Smooth muscle cell (in vitro differentiated cells): ENCODE data around the gene HSD17B10. TPM values are rescaled to one million over a fixed set of nuclear protein-coding genes. Genes with fewer than 3 reads are reported as not detected.

Experiments
- DNase-seq: peaks from one replicate; lab custom pipeline; 2025; ENCODE audit not compliant: unreplicated experiment; lab: John Stamatoyannopoulos, UW
- H2AFZ ChIP-seq: fragments of 200-600 bp; sonication (generic); 2 replicates; pipeline ENCODE4 v1.6.0; 2016; ENCODE audit warnings: antibody characterized with exemption, low read depth, mild to moderate bottlenecking
- H3F3A ChIP-seq: fragments of 200-600 bp; sonication (generic); 2 replicates; pipeline ENCODE4 v1.6.0; 2017; ENCODE audit warnings: antibody characterized with exemption, low read depth
- H3K27ac ChIP-seq: fragments of 200-600 bp; sonication (generic); 2 replicates; pipeline ENCODE4 v1.5.1; 2016; ENCODE audit warnings: low read depth, mild to moderate bottlenecking
- H3K27me3 ChIP-seq: fragments of 200-600 bp; sonication (generic); 2 replicates; pipeline ENCODE4 v1.6.1; 2016; ENCODE audit warnings: low read depth, mild to moderate bottlenecking
- H3K36me3 ChIP-seq: fragments of 200-600 bp; sonication (generic); 2 replicates; pipeline ENCODE4 v1.5.1; 2016; ENCODE audit warnings: low read depth
- H3K4me1 ChIP-seq: fragments of 200-600 bp; sonication (generic); 2 replicates; pipeline ENCODE4 v1.5.1; 2016; ENCODE audit warnings: low read depth
- H3K4me2 ChIP-seq: fragments of 200-600 bp; sonication (generic); 2 replicates; pipeline ENCODE4 v1.6.0; 2016; ENCODE audit warnings: mild to moderate bottlenecking
- H3K4me3 ChIP-seq: fragments of 200-600 bp; sonication (generic); 2 replicates; pipeline ENCODE4 v1.5.1; 2016; ENCODE audit warnings: mild to moderate bottlenecking
- H3K79me2 ChIP-seq: fragments of 200-600 bp; sonication (generic); 2 replicates; pipeline ENCODE4 v1.6.0; 2016; ENCODE audit warnings: low read depth, mild to moderate bottlenecking
- H3K9ac ChIP-seq: fragments of 200-600 bp; sonication (generic); 2 replicates; pipeline ENCODE4 v1.6.0; 2016; ENCODE audit warnings: low read depth
- H3K9me3 ChIP-seq: fragments of 200-600 bp; sonication (generic); replicated peaks from 2 replicates; pipeline ENCODE4 v1.5.1; 2016; ENCODE audit warnings: low read depth
- H4K20me1 ChIP-seq: fragments of 200-600 bp; sonication (generic); 2 replicates; pipeline ENCODE4 v1.6.0; 2016; ENCODE audit warnings: low read depth
- WGBS: methylation state at CpG from one replicate; pipeline ENCODE4 v1.1.7; 2016; ENCODE audit warnings: low lambda C conversion rate; 5-methylcytosine and 5-hydroxymethylcytosine counted together
- polyA plus RNA-seq: library from polyadenylated mRNA; unstranded; fragments of >200 nt; fragmentation: Nextera tagmentation; extraction: Ambion mirVana; gene quantifications from 2 replicates; pipeline ENCODE4 v1.2.1, GENCODE V29; 2016
- total RNA-seq: library from RNA; depleted of rRNA; stranded (reverse); fragments of >200 nt; gene quantifications from 2 replicates; pipeline ENCODE4 v1.2.3, GENCODE V29; 2014
- TF ChIP-seq, protein P1 (sequence below): fragments of 200-600 bp; sonication (generic); IDR thresholded peaks from 2 replicates; pipeline ENCODE4 v1.5.1; 2017; ENCODE audit warnings: borderline replicate concordance, mild to moderate bottlenecking, antibody characterized with exemption; ENCODE audit not compliant: insufficient read depth, poor library complexity, severe bottlenecking

Gene HSD17B10
- total and polyA plus RNA-seq, 2 experiments from 2014 or later: 48.6 to 92.2 TPM

DNA sequence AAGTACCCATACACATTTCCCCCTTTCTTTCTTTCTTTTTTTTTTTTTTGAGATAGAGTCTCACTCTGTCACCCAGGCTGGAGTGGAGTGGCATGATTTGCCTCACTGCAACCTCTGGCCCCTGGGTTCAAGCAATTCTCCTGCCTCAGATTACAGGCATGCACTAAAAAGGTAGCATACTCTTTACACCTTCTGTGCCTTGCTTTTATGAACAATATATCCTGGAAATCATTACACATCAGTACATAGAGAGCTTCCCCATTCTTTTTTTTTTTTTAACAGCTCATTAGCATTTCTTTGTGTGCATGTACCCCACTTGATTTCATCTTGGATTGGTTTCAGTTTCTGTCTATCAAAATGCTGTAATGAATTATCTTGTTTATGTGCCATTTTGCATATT is 18.6 kb upstream of the HSD17B10 start:
- Histone ChIP-seq H3K4me2 (no peak overlapping the region), H2AFZ (no peak overlapping the region), H3K9ac (no peak overlapping the region), H3K9me3 (no peaks in the 10 kb centered on the region), H3F3A (no peaks in the 10 kb centered on the region), H3K27ac (no peak overlapping the region), H3K79me2 (no peaks in the 10 kb centered on the region), H3K4me1 (no peaks in the 10 kb centered on the region), H3K4me3 (no peak overlapping the region), H3K27me3 (no peaks in the 10 kb centered on the region), H4K20me1 (no peaks in the 10 kb centered on the region), H3K36me3 (no peaks in the 10 kb centered on the region)
- TF ChIP-seq, protein P1, sequence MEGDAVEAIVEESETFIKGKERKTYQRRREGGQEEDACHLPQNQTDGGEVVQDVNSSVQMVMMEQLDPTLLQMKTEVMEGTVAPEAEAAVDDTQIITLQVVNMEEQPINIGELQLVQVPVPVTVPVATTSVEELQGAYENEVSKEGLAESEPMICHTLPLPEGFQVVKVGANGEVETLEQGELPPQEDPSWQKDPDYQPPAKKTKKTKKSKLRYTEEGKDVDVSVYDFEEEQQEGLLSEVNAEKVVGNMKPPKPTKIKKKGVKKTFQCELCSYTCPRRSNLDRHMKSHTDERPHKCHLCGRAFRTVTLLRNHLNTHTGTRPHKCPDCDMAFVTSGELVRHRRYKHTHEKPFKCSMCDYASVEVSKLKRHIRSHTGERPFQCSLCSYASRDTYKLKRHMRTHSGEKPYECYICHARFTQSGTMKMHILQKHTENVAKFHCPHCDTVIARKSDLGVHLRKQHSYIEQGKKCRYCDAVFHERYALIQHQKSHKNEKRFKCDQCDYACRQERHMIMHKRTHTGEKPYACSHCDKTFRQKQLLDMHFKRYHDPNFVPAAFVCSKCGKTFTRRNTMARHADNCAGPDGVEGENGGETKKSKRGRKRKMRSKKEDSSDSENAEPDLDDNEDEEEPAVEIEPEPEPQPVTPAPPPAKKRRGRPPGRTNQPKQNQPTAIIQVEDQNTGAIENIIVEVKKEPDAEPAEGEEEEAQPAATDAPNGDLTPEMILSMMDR: no peak
- no peak for DNase-seq

GRCh38 chrX:53449632-53450031 is 15.5 kb upstream of the HSD17B10 start:
- TF ChIP-seq, protein P1: no peak

DNA sequence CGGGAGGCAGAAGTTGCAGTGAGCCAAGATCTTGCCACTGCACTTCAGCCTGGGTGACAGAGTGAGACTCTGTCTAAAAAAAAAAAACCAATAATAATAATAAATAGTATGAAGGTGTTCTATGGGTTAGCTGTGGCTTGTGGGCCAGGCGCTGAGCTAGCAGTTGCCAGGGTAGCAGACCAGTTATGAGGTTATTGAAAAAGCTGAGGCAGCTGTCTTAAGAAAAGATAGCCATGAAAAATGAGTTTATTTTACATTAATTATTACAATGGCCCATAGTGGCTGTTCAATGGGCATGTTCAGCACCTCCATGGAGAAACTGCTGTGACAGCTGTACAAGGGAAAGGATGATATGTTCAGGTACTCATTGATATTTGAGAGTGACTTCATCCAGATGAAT is 13.3 kb upstream of the HSD17B10 start:
- Histone ChIP-seq H3K4me2 (no peak overlapping the region), H3K27me3 (no peaks in the 10 kb centered on the region), H3K9ac (no peak overlapping the region), H4K20me1 (no peaks in the 10 kb centered on the region), H3K4me3 (no peak overlapping the region), H3K4me1 (no peaks in the 10 kb centered on the region), H2AFZ (no peak overlapping the region), H3K9me3 (no peaks in the 10 kb centered on the region), H3K36me3 (no peaks in the 10 kb centered on the region), H3K27ac (no peak overlapping the region), H3K79me2 (no peaks in the 10 kb centered on the region), H3F3A (no peaks in the 10 kb centered on the region)
- 81% methylated on average over 2 of the region's 2 CpGs for WGBS
- TF ChIP-seq, protein P1: no peak
- DNase-seq: no peak

More at GRCh38 chrX:53449632-53450031, 15.5 kb upstream of the HSD17B10 start:
- Histone ChIP-seq H3K9me3 (no peaks in the 10 kb centered on the region), H3K36me3 (no peaks in the 10 kb centered on the region), H3K4me3 (no peak overlapping the region), H3F3A (no peaks in the 10 kb centered on the region), H2AFZ (no peak overlapping the region), H3K4me2 (no peak overlapping the region), H4K20me1 (no peaks in the 10 kb centered on the region), H3K9ac (no peak overlapping the region), H3K27me3 (no peaks in the 10 kb centered on the region), H3K79me2 (no peaks in the 10 kb centered on the region), H3K4me1 (no peaks in the 10 kb centered on the region), H3K27ac (no peak overlapping the region)
- 70% methylated on average over 3 of the region's 3 CpGs for WGBS
- no peak for DNase-seq

DNA sequence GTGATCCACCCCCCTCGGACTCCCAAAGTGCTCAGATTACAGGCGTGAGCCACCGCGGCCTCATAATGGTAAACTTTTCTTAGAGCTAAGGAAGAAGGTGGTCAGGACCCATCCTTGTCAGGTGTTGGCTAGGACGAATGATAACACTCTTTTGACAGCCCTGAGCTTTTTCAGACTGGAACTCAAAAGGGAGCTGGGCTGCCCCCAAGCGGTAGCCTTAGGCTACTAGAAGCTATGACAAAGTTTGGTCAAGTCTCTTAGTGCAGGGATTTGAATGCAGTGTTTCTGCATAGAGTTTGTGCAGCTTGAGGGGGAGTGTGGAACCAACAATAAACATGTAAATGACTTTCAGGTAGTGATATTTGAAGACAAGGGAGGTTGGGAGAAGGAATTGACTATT is 11.8 kb upstream of the HSD17B10 start:
- WGBS: 40% methylated on average over 6 of the region's 6 CpGs
- no peak for DNase-seq
- no peaks in the 10 kb centered on the region for H3K9me3 ChIP-seq
- H3K27me3 ChIP-seq: no peaks in the 10 kb centered on the region
- no peaks in the 10 kb centered on the region for H3F3A ChIP-seq
- H3K27ac ChIP-seq: no peak overlapping the region
- no peak overlapping the region for H2AFZ ChIP-seq
- no peaks in the 10 kb centered on the region for H4K20me1 ChIP-seq
- H3K36me3 ChIP-seq: no peaks in the 10 kb centered on the region
- H3K4me2 ChIP-seq: no peak overlapping the region
- TF ChIP-seq, protein P1: peak; percentile 39
- H3K4me3 ChIP-seq: no peak overlapping the region
- H3K9ac ChIP-seq: no peak overlapping the region
- H3K4me1 ChIP-seq: no peaks in the 10 kb centered on the region
- H3K79me2 ChIP-seq: no peaks in the 10 kb centered on the region
